ENCODE results near the gene PRR19.

- TF ChIP-seq CTCF (conservative IDR thresholded peaks at IDR 0.05; ENCODE audit: low read depth, low read length) (no peak), EZH2 (IDR thresholded peaks at IDR 0.05; ENCODE audit: borderline replicate concordance, low read depth, low read length, poor library complexity, severe bottlenecking) (no peak)
Measured at GRCh38 chr19:42288881-42289555, 12.9 kb upstream of the PRR19 start.
